T-helper 1 cell treated with Interleukin-12 subunit alpha and Interleukin-12 subunit beta and Interleukin-4 antibody, amounts not matched to agents 30 ng/mL and 1 ng/mL, for 36 hours (primary cell): ENCODE results near the gene RPL41. TPM values are rescaled to one million over a fixed set of nuclear protein-coding genes. Genes with fewer than 3 reads are reported as not detected.

Experiments
- intact Hi-C: fragments of 100-400 bp; cut with micrococcal nuclease; formaldehyde crosslinking; loops from one replicate; pipeline ENCODE4 v1.15.1; 2024
- total RNA-seq: library from RNA; stranded (reverse); gene quantifications from 2 replicates; pipeline ENCODE4 v1.2.3, GENCODE V29; 2022

Gene RPL41
- total RNA-seq, 1 donor from 2014 or later = 3,184 TPM

- intact Hi-C loops = no loop called here
Measured at GRCh38 chr12:56163533-56164344, 47.3 kb downstream of the RPL41 start.

GRCh38 chr12:56164345-56164729 lies 47.9 kb downstream of the RPL41 start:
- intact Hi-C loops = no loop called here

GRCh38 chr12:56165369-56165768 lies 48.9 kb downstream of the RPL41 start:
- intact Hi-C loops = no loop called here

Other genes starting within 250 kb of the RPL41 start
- gene PYM1, start 188.7 kb upstream of the RPL41 start, total RNA-seq = 41.9 and 44.6 TPM in 2 replicates
- 575 and 579 TPM in 2 replicates for gene DGKA, start 185.5 kb upstream of the RPL41 start, total RNA-seq
- not detected in 2 replicates for gene PMEL, start 150.6 kb upstream of the RPL41 start, total RNA-seq
- gene CDK2, start 149.8 kb upstream of the RPL41 start, total RNA-seq = 82.1 and 84.4 TPM in 2 replicates
- gene RAB5B, start 142.6 kb upstream of the RPL41 start, total RNA-seq = 68.8 and 73.5 TPM in 2 replicates
- 10.0 and 10.6 TPM in 2 replicates for gene SUOX, start 119.4 kb upstream of the RPL41 start, total RNA-seq
- gene IKZF4, start 95.6 kb upstream of the RPL41 start, total RNA-seq = 33.2 and 37.8 TPM in 2 replicates
- gene RPS26, start 74.7 kb upstream of the RPL41 start, total RNA-seq = 32.8 and 35.9 TPM in 2 replicates
- 1.3 and 2.5 TPM in 2 replicates for gene ERBB3, start 36.5 kb upstream of the RPL41 start, total RNA-seq
- 254 and 261 TPM in 2 replicates for gene PA2G4, start 12.1 kb upstream of the RPL41 start, total RNA-seq
- 9.5 and 10.1 TPM in 2 replicates for gene ZC3H10, start 1.6 kb downstream of the RPL41 start, total RNA-seq
- gene ESYT1, start 11.6 kb downstream of the RPL41 start, total RNA-seq = 261 and 266 TPM in 2 replicates
- 52.2 and 61.9 TPM in 2 replicates for gene MYL6B, start 36.0 kb downstream of the RPL41 start, total RNA-seq
- 1,662 and 1,663 TPM in 2 replicates for gene MYL6, start 41.7 kb downstream of the RPL41 start, total RNA-seq
- 140 and 147 TPM in 2 replicates for gene SMARCC2, start 72.8 kb downstream of the RPL41 start, total RNA-seq
- gene RNF41, start 105.3 kb downstream of the RPL41 start, total RNA-seq = 37.8 and 40.7 TPM in 2 replicates
- gene NABP2, start 107.7 kb downstream of the RPL41 start, total RNA-seq = 62.1 and 66.5 TPM in 2 replicates
- 1.1 and 1.9 TPM in 2 replicates for gene SLC39A5, start 113.4 kb downstream of the RPL41 start, total RNA-seq
- 57.8 and 74.9 TPM in 2 replicates for gene ANKRD52, start 141.8 kb downstream of the RPL41 start, total RNA-seq
- gene COQ10A, start 150.3 kb downstream of the RPL41 start, total RNA-seq = 17.9 and 19.9 TPM in 2 replicates
- 255 and 262 TPM in 2 replicates for gene CS, start 183.7 kb downstream of the RPL41 start, total RNA-seq
- gene CNPY2, start 199.4 kb downstream of the RPL41 start, total RNA-seq = 141 and 153 TPM in 2 replicates
- 32.7 and 44.2 TPM in 2 replicates for gene PAN2, start 217.4 kb downstream of the RPL41 start, total RNA-seq
- gene IL23A, start 222.3 kb downstream of the RPL41 start, total RNA-seq = 31.6 and 32.8 TPM in 2 replicates
- gene STAT2, start 243.5 kb downstream of the RPL41 start, total RNA-seq = 239 and 243 TPM in 2 replicates
- gene APOF, start 246.2 kb downstream of the RPL41 start, total RNA-seq = not detected in 2 replicates